Right lobe of liver (tissue), 4 donors: ENCODE data around the gene CADPS.

Experiments used
- CTCF ChIP-seq, 4 donors: fragments of 200-600 bp in 3 of 4; fragments of 450-650 bp in 1 of 4; IDR thresholded peaks; one replicate each; pipeline versions ENCODE4 v1.5.1 to v1.8.0; 2016 to 2022; ENCODE audit warnings: antibody characterized with exemption in 4 of 4, mild to moderate bottlenecking in 2 of 4
- POLR2A ChIP-seq: fragments of 450-650 bp; IDR thresholded peaks from one replicate; pipeline ENCODE4 v1.6.1; 2017; ENCODE audit warnings: antibody characterized with exemption, mild to moderate bottlenecking
- donor health status: DM: no; HTN: no; CAD: no.
- donor health status: DM: no; HTN: no; CAD: no.
- donor health status: DM: no; HTN: yes; CAD: no.

DNA sequence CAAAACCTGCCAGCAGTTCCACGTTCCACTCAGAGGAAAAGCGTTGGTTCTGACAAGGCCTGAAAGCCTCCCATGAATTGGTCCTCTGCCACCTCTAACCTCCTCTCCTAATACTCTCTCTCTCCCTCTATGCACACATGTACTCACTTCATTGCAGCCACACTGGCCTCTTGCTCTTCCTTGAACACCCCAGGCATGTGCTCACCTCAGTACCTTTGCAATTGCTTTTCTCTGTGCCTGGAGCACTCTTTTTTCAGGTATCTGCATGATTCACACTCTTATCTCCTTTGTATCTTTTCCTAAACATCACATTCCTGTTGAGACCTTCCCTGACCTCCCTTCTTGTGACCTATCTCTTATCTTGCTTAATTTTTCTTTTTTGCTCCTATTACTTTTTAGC lies 323.7 kb downstream of the CADPS start:
- TF ChIP-seq CTCF (IDR thresholded peaks at IDR 0.05): no peak
- no peak for TF ChIP-seq POLR2A
